ENCODE data around the gene ZNF184. TPM values are rescaled to one million over a fixed set of nuclear protein-coding genes. Genes with fewer than 3 reads are reported as not detected.

The ZNF184 gene
- total RNA-seq, 1 experiment from 2014 or later = 7.1 TPM

- POLR2A ChIA-PET = no interaction called here
- H3K36me3 Mint-ChIP-seq = peaks cover 4% of the 10 kb centered on the region; the same call in 1 of the 2 replicates
- H3K9me3 Mint-ChIP-seq = peaks cover 17% of the 10 kb centered on the region
- TF ChIP-seq HMGA2 (CRISPR knock-in tag; IDR thresholded peaks at IDR 0.05) (no peak), AR (CRISPR knock-in tag; IDR thresholded peaks at IDR 0.05) (no peak), ZNF281 (CRISPR knock-in tag; IDR thresholded peaks at IDR 0.05) (no peak), SMAD3 (CRISPR knock-in tag; IDR thresholded peaks at IDR 0.05; ENCODE audit: borderline replicate concordance) (no peak), USF2 (CRISPR knock-in tag; IDR thresholded peaks at IDR 0.05) (no peak), ZNF396 (CRISPR knock-in tag; IDR thresholded peaks at IDR 0.05; ENCODE audit: borderline replicate concordance) (no peak), IRF2 (CRISPR knock-in tag; IDR thresholded peaks at IDR 0.05; ENCODE audit: borderline replicate concordance, low read depth) (no peak), ESRRA (CRISPR knock-in tag; IDR thresholded peaks at IDR 0.05; ENCODE audit: borderline replicate concordance) (no peak), JAZF1 (CRISPR knock-in tag; IDR thresholded peaks at IDR 0.05) (no peak)
- H3K27ac Mint-ChIP-seq = no peak overlapping the region
- peaks cover 4% of the 10 kb centered on the region; the same call in 1 of the 2 replicates for H3K4me1 Mint-ChIP-seq
- DNase-seq (ENCODE audit: low spot score) (no peak), ATAC-seq (no peak)
- CTCF ChIA-PET = no interaction called here
- peaks cover 12% of the 10 kb centered on the region for H3K27me3 Mint-ChIP-seq (ENCODE audit: low read depth)
- H3K4me3 Mint-ChIP-seq = no peak overlapping the region
These were observed 58.6 kb downstream of the ZNF184 start for GRCh38 chr6:27414300-27414699.

- Mint-ChIP-seq H3K4me1 (no peaks in the 10 kb centered on the region), H3K27ac (no peak overlapping the region), H3K9me3 (peaks cover 15% of the 10 kb centered on the region), H3K36me3 (peaks cover 12% of the 10 kb centered on the region), H3K27me3 (ENCODE audit: low read depth) (no peaks in the 10 kb centered on the region), H3K4me3 (no peak overlapping the region)
- DNase-seq (ENCODE audit: low spot score) = no peak
- ChIA-PET CTCF (no interaction called here), POLR2A (no interaction called here)
- no peak for ATAC-seq
- TF ChIP-seq CREB1 (CRISPR knock-in tag; IDR thresholded peaks at IDR 0.05) (no peak), AR (CRISPR knock-in tag; IDR thresholded peaks at IDR 0.05) (no peak), ZSCAN18 (CRISPR knock-in tag; IDR thresholded peaks at IDR 0.05) (no peak), E2F5 (CRISPR knock-in tag; IDR thresholded peaks at IDR 0.05) (no peak), E2F4 (CRISPR knock-in tag; IDR thresholded peaks at IDR 0.05; ENCODE audit: borderline replicate concordance, low read depth) (no peak), ATF6 (CRISPR knock-in tag; IDR thresholded peaks at IDR 0.05) (no peak), ETV6 (CRISPR knock-in tag; IDR thresholded peaks at IDR 0.05) (no peak), RORB (CRISPR knock-in tag; IDR thresholded peaks at IDR 0.05) (no peak), ZNF232 (CRISPR knock-in tag; IDR thresholded peaks at IDR 0.05) (no peak), OVOL2 (CRISPR knock-in tag; IDR thresholded peaks at IDR 0.05; ENCODE audit: borderline replicate concordance) (no peak), CREM (CRISPR knock-in tag; IDR thresholded peaks at IDR 0.05) (no peak), NFATC4 (CRISPR knock-in tag; IDR thresholded peaks at IDR 0.05) (no peak)
These were observed 65.6 kb downstream of the ZNF184 start for GRCh38 chr6:27407153-27407814.
